Endothelial cell of umbilical vein (primary cell): Measurements from ENCODE around the gene CLPTM1L.
"Not testable (repeated sequence)": the region's sequence is repeated elsewhere in the genome, so short reads cannot be mapped to it uniquely, and the experiment has no call there.

Source experiments
- CTCF ChIP-seq, 2 donors: IDR thresholded peaks; 1 replicate in 1 of 2; 2 replicates in 1 of 2; pipeline ENCODE4 v1.5.1; 2011; ENCODE audit warnings: low read length in 2 of 2, mild to moderate bottlenecking in 2 of 2, moderate library complexity in 2 of 2, control low read depth in 1 of 2, inconsistent platforms in 1 of 2, low read depth in 1 of 2; ENCODE audit not compliant: insufficient read depth in 1 of 2; ENCODE audit errors: extremely low read depth in 1 of 2
- EZH2 ChIP-seq: IDR thresholded peaks from 2 replicates; pipeline ENCODE4 v1.6.1; 2012; ENCODE audit warnings: borderline replicate concordance, low read depth, mild to moderate bottlenecking, moderate library complexity, low read length, inconsistent platforms; ENCODE audit not compliant: severe bottlenecking
- FOS ChIP-seq: IDR thresholded peaks from 2 replicates; pipeline ENCODE4 v1.6.1; 2011; ENCODE audit warnings: mild to moderate bottlenecking, low read length, moderate library complexity, borderline replicate concordance; ENCODE audit not compliant: insufficient read depth
- JUN ChIP-seq: IDR thresholded peaks from 2 replicates; pipeline ENCODE4 v1.6.1; 2011; ENCODE audit warnings: borderline replicate concordance, low read depth; ENCODE audit not compliant: insufficient read length, insufficient read depth
- MAX ChIP-seq: IDR thresholded peaks from 2 replicates; pipeline ENCODE4 v1.6.1; 2011; ENCODE audit not compliant: insufficient read depth, insufficient read length
- POLR2A ChIP-seq: IDR thresholded peaks from 2 replicates; pipeline ENCODE4 v1.6.1; 2012; ENCODE audit warnings: low read depth, mild to moderate bottlenecking, control low read depth, low read length
- POLR2AphosphoS5 ChIP-seq: IDR thresholded peaks from 2 replicates; pipeline ENCODE4 v1.6.1; 2012; ENCODE audit warnings: low read depth, mild to moderate bottlenecking, control low read depth, low read length, moderate library complexity; ENCODE audit not compliant: insufficient read depth

DNA sequence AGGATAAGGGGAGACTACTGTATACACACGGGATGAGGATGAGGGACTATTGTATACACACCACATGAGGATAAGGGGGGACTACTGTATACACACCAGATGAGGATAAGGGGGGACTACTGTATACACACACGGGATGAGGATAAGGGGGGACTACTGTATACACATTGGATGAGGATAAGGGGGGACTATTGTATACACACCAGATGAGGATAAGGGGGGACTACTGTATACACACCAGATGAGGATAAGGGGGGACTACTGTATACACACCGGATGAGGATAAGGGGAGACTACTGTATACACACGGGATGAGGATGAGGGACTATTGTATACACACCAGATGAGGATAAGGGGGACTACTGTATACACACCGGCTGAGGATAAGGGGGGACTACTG, 11.6 kb downstream of the CLPTM1L start:
- not testable (repeated sequence) for TF ChIP-seq POLR2A; CTCF (IDR thresholded peaks at IDR 0.05; ENCODE audit: extremely low read depth in 1 of 2, insufficient read depth in 1 of 2, low read depth in 1 of 2, low read length in 2 of 2); POLR2AphosphoS5; EZH2; JUN; MAX; FOS
